Fibroblast of lung (primary cell): ENCODE results near the gene UGT2A2. TPM values are rescaled to one million over a fixed set of nuclear protein-coding genes. Genes with fewer than 3 reads are reported as not detected.

ENCODE experiments used
- DNase-seq, 2 donors: peaks; one replicate each; pipeline versions ENCODE4 v3.0.0 to v3.0.0-alpha.2; 2010; ENCODE audit warnings: low read depth in 2 of 2
- H2AFZ ChIP-seq: 2 replicates; pipeline ENCODE4 v1.5.1; 2012; ENCODE audit warnings: low read length, control low read depth, inconsistent platforms
- H3K27ac ChIP-seq: 2 replicates; pipeline ENCODE4 v1.5.1; 2011; ENCODE audit warnings: low read length, control low read depth; ENCODE audit not compliant: insufficient read depth
- H3K27me3 ChIP-seq: 2 replicates; pipeline ENCODE4 v1.5.1; 2011; ENCODE audit warnings: mild to moderate bottlenecking, low read length; ENCODE audit not compliant: control insufficient read depth, insufficient read depth
- H3K36me3 ChIP-seq: 2 replicates; pipeline ENCODE4 v1.5.1; 2011; ENCODE audit warnings: low read length; ENCODE audit not compliant: control insufficient read depth, insufficient read depth
- H3K4me1 ChIP-seq: 2 replicates; pipeline ENCODE4 v1.5.1; 2011; ENCODE audit warnings: low read length; ENCODE audit not compliant: control insufficient read depth, insufficient read depth; ENCODE audit errors: extremely low read depth
- H3K4me2 ChIP-seq: 2 replicates; pipeline ENCODE4 v1.5.1; 2011; ENCODE audit warnings: low read length, control low read depth; ENCODE audit not compliant: insufficient read depth; ENCODE audit errors: extremely low read depth
- H3K4me3 ChIP-seq, 4 experiments: fragments of 200-600 bp in 1 of 4; sonication (generic) in 1 of 4; replicated peaks in 1 of 4; 2 replicates each; pipeline ENCODE4 v1.5.1; 2011 to 2016; ENCODE audit warnings: low read length in 4 of 4, low read depth in 3 of 4, mild to moderate bottlenecking in 3 of 4, control low read depth in 2 of 4, inconsistent platforms in 1 of 4, mixed read lengths in 1 of 4; ENCODE audit not compliant: insufficient read depth in 1 of 4; ENCODE audit errors: control extremely low read depth in 1 of 4
- H3K79me2 ChIP-seq: 2 replicates; pipeline ENCODE4 v1.5.1; 2012; ENCODE audit warnings: mild to moderate bottlenecking, low read length, inconsistent platforms; ENCODE audit not compliant: control insufficient read depth, insufficient read depth
- H3K9ac ChIP-seq: 2 replicates; pipeline ENCODE4 v1.5.1; 2011; ENCODE audit warnings: mild to moderate bottlenecking, low read length, control low read depth; ENCODE audit not compliant: insufficient read depth
- H3K9me3 ChIP-seq: 2 replicates; pipeline ENCODE4 v1.5.1; 2012; ENCODE audit warnings: low read depth, low read length; ENCODE audit not compliant: control insufficient read depth, insufficient read depth
- H4K20me1 ChIP-seq: 2 replicates; pipeline ENCODE4 v1.5.1; 2011; ENCODE audit warnings: low read length; ENCODE audit not compliant: control insufficient read depth, insufficient read depth; ENCODE audit errors: extremely low read depth
- CTCF ChIP-seq, 2 donors: IDR thresholded peaks in 1 of 2; conservative IDR thresholded peaks in 1 of 2; 1 replicate in 1 of 2; 2 replicates in 1 of 2; pipeline ENCODE4 v1.5.1; 2011 to 2012; ENCODE audit warnings: low read length in 2 of 2, control low read depth in 1 of 2, inconsistent platforms in 1 of 2, low read depth in 1 of 2, mild to moderate bottlenecking in 1 of 2
- EZH2 ChIP-seq: IDR thresholded peaks from 2 replicates; pipeline ENCODE4 v1.5.1; 2012; ENCODE audit warnings: low read length, control low read depth, mild to moderate bottlenecking; ENCODE audit errors: missing control alignments
- polyA plus RNA-seq, 2 donors: library from polyadenylated mRNA; depleted of rRNA in 1 of 2; stranded (reverse) in 1 of 2; unstranded in 1 of 2; fragments of >200 nt; gene quantifications; 2 replicates each; pipeline ENCODE4 v1.2.1, GENCODE V29; 2011 to 2012; ENCODE audit warnings: missing spikeins in 1 of 2
- total RNA-seq: library from RNA; depleted of rRNA; stranded (reverse); fragments of >200 nt; gene quantifications from 2 replicates; pipeline ENCODE4 v1.2.1, GENCODE V29; 2014

Gene UGT2A2
- total and polyA plus RNA-seq, 2 donors (not counting 1 experiment from before 2014, with no cell fraction given) = not detected

GRCh38 chr4:69658133-69658532 is 18.7 kb upstream of the UGT2A2 start:
- H3K9me3 ChIP-seq = no peaks in the 10 kb centered on the region
- no peak overlapping the region for H2AFZ ChIP-seq
- H3K79me2 ChIP-seq = no peaks in the 10 kb centered on the region
- TF ChIP-seq CTCF (conservative IDR thresholded peaks at IDR 0.05 in 1 of 2, IDR thresholded peaks at IDR 0.05 in 1 of 2; ENCODE audit: low read depth in 1 of 2, low read length in 2 of 2) (no peak), EZH2 (no peak)
- no peak for DNase-seq
- H3K9ac ChIP-seq = no peak overlapping the region
- H3K36me3 ChIP-seq = no peaks in the 10 kb centered on the region
- no peak overlapping the region for H3K4me2 ChIP-seq
- H3K27ac ChIP-seq = no peak overlapping the region
- no peak overlapping the region for H3K4me3 ChIP-seq
- H3K4me1 ChIP-seq = no peaks in the 10 kb centered on the region
- no peaks in the 10 kb centered on the region for H4K20me1 ChIP-seq
- H3K27me3 ChIP-seq = no peaks in the 10 kb centered on the region

- no peaks in the 10 kb centered on the region for H3K9me3 ChIP-seq
- H3K9ac ChIP-seq = no peak overlapping the region
- no peak for DNase-seq
- H3K36me3 ChIP-seq = no peaks in the 10 kb centered on the region
- TF ChIP-seq CTCF (conservative IDR thresholded peaks at IDR 0.05 in 1 of 2, IDR thresholded peaks at IDR 0.05 in 1 of 2; ENCODE audit: low read depth in 1 of 2, low read length in 2 of 2) (no peak), EZH2 (no peak)
- no peak overlapping the region for H3K4me3 ChIP-seq
- no peaks in the 10 kb centered on the region for H3K27me3 ChIP-seq
- no peaks in the 10 kb centered on the region for H4K20me1 ChIP-seq
- H3K79me2 ChIP-seq = no peaks in the 10 kb centered on the region
- H3K4me2 ChIP-seq = no peak overlapping the region
- H3K27ac ChIP-seq = no peak overlapping the region
- no peak overlapping the region for H2AFZ ChIP-seq
- no peaks in the 10 kb centered on the region for H3K4me1 ChIP-seq
These were observed 17.3 kb upstream of the UGT2A2 start for GRCh38 chr4:69656653-69657158.

- DNase-seq = no peak
- H3K79me2 ChIP-seq = no peaks in the 10 kb centered on the region
- no peak within 1 kb of the TSS for H3K27ac ChIP-seq
- no peak within 1 kb of the TSS for H3K4me2 ChIP-seq
- no peak within 1 kb of the TSS for H3K4me3 ChIP-seq
- H3K27me3 ChIP-seq = no peaks in the 10 kb centered on the region
- H3K36me3 ChIP-seq = no peaks in the 10 kb centered on the region
- H3K4me1 ChIP-seq = no peaks in the 10 kb centered on the region
- no peaks in the 10 kb centered on the region for H4K20me1 ChIP-seq
- TF ChIP-seq CTCF (conservative IDR thresholded peaks at IDR 0.05 in 1 of 2, IDR thresholded peaks at IDR 0.05 in 1 of 2; ENCODE audit: low read depth in 1 of 2, low read length in 2 of 2) (no peak), EZH2 (no peak)
- no peaks in the 10 kb centered on the region for H3K9me3 ChIP-seq
- H3K9ac ChIP-seq = no peak within 1 kb of the TSS
- H2AFZ ChIP-seq = no peak within 1 kb of the TSS
These were observed 13.7 kb upstream of the UGT2A2 start, which contains the start of gene UGT2A1 for GRCh38 chr4:69653147-69653546. UGT2A1 (minus strand) TSS chr4:69653247; CDS start chr4:69647644, 5,603 bp downstream.
